ENCODE measurements around the gene PHF5A.

The PHF5A gene

DNA sequence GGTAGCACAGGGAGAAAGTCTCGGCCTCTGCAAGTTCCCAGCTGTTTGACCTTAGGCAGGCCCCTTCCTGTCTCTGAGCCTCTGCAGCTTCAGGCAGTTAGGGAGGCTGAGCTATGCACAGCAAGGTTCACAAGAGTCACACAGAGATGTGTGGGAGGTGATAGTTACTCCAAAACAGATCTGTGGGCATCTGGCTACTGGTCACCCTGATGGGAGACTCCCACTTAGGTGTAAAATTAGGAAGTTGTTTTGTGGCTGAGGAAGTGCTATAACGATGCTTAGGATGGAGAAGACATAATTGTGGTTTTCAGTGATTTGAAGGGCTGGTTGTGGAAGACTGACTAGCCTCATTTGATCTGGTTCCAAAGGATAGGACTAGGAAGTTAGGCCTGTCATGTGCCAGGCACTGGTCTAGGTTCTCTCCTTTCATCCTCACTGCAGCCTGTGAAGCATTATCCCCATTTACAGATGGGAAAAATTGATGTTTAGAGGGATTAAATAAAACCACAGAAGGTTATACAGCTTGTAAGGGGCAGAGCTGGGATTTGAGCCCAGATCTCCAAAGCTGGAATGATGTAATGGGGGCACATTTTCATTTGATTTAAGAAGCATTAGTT, 13.9 kb upstream of the PHF5A start:
- H3K27ac Mint-ChIP-seq, result peak overlapping the region; percentile 5 to 50 (median 49)
- peaks cover 46% of the 10 kb centered on the region for H3K4me1 Mint-ChIP-seq
- H3K9me3 Mint-ChIP-seq, result no peaks in the 10 kb centered on the region
- TF ChIP-seq, protein P1, sequence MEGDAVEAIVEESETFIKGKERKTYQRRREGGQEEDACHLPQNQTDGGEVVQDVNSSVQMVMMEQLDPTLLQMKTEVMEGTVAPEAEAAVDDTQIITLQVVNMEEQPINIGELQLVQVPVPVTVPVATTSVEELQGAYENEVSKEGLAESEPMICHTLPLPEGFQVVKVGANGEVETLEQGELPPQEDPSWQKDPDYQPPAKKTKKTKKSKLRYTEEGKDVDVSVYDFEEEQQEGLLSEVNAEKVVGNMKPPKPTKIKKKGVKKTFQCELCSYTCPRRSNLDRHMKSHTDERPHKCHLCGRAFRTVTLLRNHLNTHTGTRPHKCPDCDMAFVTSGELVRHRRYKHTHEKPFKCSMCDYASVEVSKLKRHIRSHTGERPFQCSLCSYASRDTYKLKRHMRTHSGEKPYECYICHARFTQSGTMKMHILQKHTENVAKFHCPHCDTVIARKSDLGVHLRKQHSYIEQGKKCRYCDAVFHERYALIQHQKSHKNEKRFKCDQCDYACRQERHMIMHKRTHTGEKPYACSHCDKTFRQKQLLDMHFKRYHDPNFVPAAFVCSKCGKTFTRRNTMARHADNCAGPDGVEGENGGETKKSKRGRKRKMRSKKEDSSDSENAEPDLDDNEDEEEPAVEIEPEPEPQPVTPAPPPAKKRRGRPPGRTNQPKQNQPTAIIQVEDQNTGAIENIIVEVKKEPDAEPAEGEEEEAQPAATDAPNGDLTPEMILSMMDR (IDR thresholded peaks at IDR 0.05; ENCODE audit: unreplicated experiment in 3 of 3), result no peak
- H3K27me3 Mint-ChIP-seq (ENCODE audit: low read depth), result no peaks in the 10 kb centered on the region
- no peak overlapping the region for H3K4me3 Mint-ChIP-seq
- no peaks in the 10 kb centered on the region for H3K36me3 Mint-ChIP-seq (ENCODE audit: low read depth)

DNA sequence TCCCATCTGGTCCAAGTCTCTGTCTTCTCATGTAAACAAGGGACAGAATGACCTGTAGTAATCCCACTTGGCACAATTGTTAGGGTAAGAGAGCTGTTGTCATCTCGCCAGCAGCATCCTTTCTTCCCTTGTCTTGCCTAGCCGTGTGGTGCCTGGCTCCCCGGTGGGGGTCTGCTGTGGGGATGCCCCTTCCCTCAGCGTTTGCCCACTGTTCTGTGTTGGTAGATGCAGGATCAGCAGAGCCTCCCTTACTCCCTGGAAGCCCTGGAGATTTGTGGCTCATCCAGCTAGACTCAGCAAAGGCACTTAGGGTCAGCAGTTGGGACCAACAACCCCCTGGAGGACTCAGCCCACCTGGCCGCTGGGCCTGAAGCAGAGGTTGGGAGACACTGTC, 13.4 kb upstream of the PHF5A start:
- Mint-ChIP-seq H3K4me1 (peaks cover 41% of the 10 kb centered on the region), H3K27me3 (ENCODE audit: low read depth) (no peaks in the 10 kb centered on the region), H3K36me3 (ENCODE audit: low read depth) (no peaks in the 10 kb centered on the region), H3K9me3 (no peaks in the 10 kb centered on the region), H3K27ac (peak overlapping the region in 1 of 3 experiments; percentile 50), H3K4me3 (no peak overlapping the region)
- TF ChIP-seq, protein P1 (IDR thresholded peaks at IDR 0.05; ENCODE audit: unreplicated experiment in 3 of 3), result no peak

DNA sequence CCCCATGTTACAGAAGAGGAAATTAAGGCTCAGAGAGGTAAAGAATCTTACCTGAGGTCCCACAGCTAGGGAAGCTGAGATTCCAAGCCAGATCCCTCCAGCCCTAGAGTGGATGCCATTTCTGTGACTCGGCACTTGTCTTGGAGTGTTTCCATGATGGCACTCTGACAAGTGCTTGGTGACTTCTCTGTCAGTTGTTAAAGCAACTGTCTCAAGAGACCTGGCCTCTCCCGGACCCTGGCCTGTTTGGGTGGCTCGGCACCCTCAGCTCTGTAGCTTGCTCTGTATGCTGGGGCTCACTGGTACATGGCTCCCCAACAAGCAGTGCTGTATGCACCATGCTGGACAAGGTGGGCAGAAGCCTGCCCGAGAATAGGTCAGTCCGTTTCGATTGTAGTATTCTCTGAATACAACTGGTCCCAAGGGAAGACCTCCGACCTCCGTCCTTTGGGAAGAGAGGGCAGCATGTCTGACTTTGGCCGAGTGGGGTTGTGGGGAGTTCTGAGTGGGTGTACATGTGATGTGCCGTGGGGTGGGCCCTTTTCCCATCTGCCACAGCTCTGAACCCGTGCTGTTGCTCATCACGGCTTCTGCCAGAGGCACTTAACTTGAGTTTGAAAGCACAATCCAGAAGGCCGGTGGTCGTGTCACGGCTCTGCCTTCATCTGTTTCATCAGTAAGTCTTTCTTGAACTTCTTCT, 12.8 kb upstream of the PHF5A start:
- peak overlapping the region in 1 of 3 experiments; percentile 12 for H3K27ac Mint-ChIP-seq

DNA sequence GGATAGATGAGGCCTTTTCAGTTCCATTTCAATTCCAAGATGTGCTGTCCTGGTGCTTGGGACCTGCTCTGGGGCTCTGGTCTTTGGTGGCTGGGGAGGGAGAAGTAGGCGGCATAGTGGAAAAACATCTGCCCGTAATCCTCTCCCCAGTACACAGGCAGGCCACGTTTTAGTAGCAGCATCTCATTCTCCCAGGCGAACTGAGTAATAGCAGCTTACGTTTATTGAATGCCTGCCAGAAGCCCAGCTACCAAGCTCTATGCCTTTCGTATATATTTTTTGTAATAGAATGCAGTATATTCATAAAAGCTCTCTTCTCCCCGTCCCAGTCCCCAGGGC, 11.9 kb upstream of the PHF5A start:
- H3K36me3 Mint-ChIP-seq (ENCODE audit: low read depth), result no peaks in the 10 kb centered on the region
- H3K27me3 Mint-ChIP-seq (ENCODE audit: low read depth), result no peaks in the 10 kb centered on the region
- no peaks in the 10 kb centered on the region for H3K9me3 Mint-ChIP-seq
- H3K4me3 Mint-ChIP-seq, result no peak overlapping the region
- peaks cover 39% of the 10 kb centered on the region for H3K4me1 Mint-ChIP-seq
- TF ChIP-seq, protein P1 (IDR thresholded peaks at IDR 0.05; ENCODE audit: unreplicated experiment in 3 of 3), result no peak
- H3K27ac Mint-ChIP-seq, result peak overlapping the region in 2 of 3 experiments; percentile 12 to 51

More for the DNA sequence above, 12.8 kb upstream of the PHF5A start:
- TF ChIP-seq, protein P1 (IDR thresholded peaks at IDR 0.05; ENCODE audit: unreplicated experiment in 3 of 3), result no peak
- Mint-ChIP-seq H3K4me1 (peaks cover 39% of the 10 kb centered on the region), H3K9me3 (no peaks in the 10 kb centered on the region), H3K27me3 (ENCODE audit: low read depth) (no peaks in the 10 kb centered on the region), H3K4me3 (no peak overlapping the region), H3K36me3 (ENCODE audit: low read depth) (no peaks in the 10 kb centered on the region)

DNA sequence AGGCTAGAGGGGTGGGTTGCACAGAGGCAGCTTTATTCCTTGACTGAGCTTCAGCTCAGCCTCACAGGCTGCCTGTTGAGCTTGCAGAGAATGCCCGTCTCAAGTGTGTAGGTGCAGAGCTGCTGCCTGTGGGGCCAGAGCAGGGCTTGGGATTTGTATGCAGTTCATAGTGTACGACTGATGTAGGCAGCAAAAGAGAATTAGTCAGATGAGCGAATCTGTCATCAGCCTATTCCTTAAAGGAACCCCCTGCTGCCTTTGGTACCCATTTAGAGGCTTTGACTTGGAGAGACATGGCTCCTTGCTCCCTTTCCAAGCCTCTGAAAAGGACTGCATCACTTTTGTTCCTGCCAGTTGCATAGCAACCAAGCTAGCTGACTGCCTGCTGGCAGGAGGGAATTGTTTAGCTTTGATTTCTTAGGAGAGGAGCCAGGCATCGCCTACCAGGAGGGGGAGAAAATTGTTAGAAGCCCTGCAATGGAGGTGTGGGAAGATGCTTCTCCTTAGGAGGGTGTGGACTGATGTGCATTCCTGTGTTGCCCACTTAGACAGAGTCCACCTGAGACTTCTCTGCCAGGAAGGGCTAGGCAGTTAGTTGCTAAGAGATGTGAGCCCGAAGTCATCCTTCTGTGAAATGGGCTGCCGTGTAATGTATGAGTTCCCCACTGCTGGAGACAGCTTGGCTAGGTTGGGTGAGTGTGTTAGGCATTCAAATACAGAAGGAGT, 11.3 kb upstream of the PHF5A start:
- no peaks in the 10 kb centered on the region for H3K27me3 Mint-ChIP-seq (ENCODE audit: low read depth)
- H3K9me3 Mint-ChIP-seq, result no peaks in the 10 kb centered on the region
- H3K4me1 Mint-ChIP-seq, result peaks cover 39% of the 10 kb centered on the region
- H3K27ac Mint-ChIP-seq, result peak overlapping the region in 2 of 3 experiments; percentile 12 to 51
- TF ChIP-seq, protein P1 (IDR thresholded peaks at IDR 0.05; ENCODE audit: unreplicated experiment in 3 of 3), result no peak
- no peaks in the 10 kb centered on the region for H3K36me3 Mint-ChIP-seq (ENCODE audit: low read depth)
- no peak overlapping the region for H3K4me3 Mint-ChIP-seq
